HEK293T (cell line): ENCODE data around the gene SLC34A1.

Source experiments
- ELF4 ChIP-seq: fragments of 450-650 bp; IDR thresholded peaks from 2 replicates; pipeline ENCODE4 v1.6.1; 2017; ENCODE audit warnings: antibody characterized with exemption
- FOXA1 ChIP-seq: fragments of 450-650 bp; IDR thresholded peaks from 2 replicates; pipeline ENCODE4 v1.6.1; 2016; ENCODE audit warnings: mild to moderate bottlenecking
- FOXM1 ChIP-seq: fragments of 450-650 bp; IDR thresholded peaks from 2 replicates; pipeline ENCODE4 v1.6.1; 2017; ENCODE audit warnings: mild to moderate bottlenecking, borderline replicate concordance
- HDGF ChIP-seq: fragments of 450-650 bp; IDR thresholded peaks from 2 replicates; pipeline ENCODE4 v1.6.1; 2017; ENCODE audit warnings: antibody characterized with exemption, borderline replicate concordance
- LEF1 ChIP-seq: fragments of 450-650 bp; IDR thresholded peaks from 2 replicates; pipeline ENCODE4 v1.6.1; 2017; ENCODE audit warnings: mild to moderate bottlenecking, borderline replicate concordance
- NFRKB ChIP-seq: fragments of 450-650 bp; IDR thresholded peaks from 2 replicates; pipeline ENCODE4 v1.6.1; 2016; ENCODE audit warnings: mild to moderate bottlenecking, moderate library complexity
- SP1 ChIP-seq: fragments of 450-650 bp; IDR thresholded peaks from 2 replicates; pipeline ENCODE4 v1.6.1; 2017
- SUZ12 ChIP-seq: fragments of 450-650 bp; IDR thresholded peaks from 2 replicates; pipeline ENCODE4 v1.6.1; 2016; ENCODE audit warnings: mild to moderate bottlenecking

DNA sequence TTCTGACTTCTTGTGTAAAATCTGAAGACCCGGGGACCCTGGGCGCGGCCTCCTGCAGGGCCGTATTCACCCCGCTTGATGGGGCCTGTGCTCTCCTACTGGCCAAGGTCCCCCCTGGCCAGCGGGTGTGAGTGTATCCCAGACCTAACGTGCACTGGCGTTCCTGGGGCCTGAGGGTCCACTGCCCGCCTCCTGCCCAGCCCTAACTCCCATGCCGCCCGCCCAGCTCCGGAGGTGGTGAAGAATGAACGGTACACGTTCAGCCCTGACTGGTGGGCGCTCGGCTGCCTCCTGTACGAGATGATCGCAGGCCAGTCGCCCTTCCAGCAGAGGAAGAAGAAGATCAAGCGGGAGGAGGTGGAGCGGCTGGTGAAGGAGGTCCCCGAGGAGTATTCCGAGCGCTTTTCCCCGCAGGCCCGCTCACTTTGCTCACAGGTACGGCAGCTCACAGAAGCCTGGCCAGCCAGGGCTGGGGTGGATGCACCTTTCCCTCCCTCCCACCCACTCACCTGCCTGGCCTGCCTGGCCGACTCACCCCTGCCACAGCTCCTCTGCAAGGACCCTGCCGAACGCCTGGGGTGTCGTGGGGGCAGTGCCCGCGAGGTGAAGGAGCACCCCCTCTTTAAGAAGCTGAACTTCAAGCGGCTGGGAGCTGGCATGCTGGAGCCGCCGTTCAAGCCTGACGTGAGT, 51.8 kb downstream of the SLC34A1 start:
- TF ChIP-seq HDGF, result no peak
- TF ChIP-seq FOXA1, result no peak
- no peak for TF ChIP-seq SP1
- TF ChIP-seq FOXM1, result no peak
- no peak for TF ChIP-seq SUZ12
- TF ChIP-seq NFRKB, result no peak
- TF ChIP-seq LEF1, result no peak
- TF ChIP-seq ELF4, result no peak
